ENCODE measurements around the gene LTBP3.
"Not testable (repeated sequence)": the region's sequence is repeated elsewhere in the genome, so short reads cannot be mapped to it uniquely, and the experiment has no call there.

LTBP3 gene

DNA sequence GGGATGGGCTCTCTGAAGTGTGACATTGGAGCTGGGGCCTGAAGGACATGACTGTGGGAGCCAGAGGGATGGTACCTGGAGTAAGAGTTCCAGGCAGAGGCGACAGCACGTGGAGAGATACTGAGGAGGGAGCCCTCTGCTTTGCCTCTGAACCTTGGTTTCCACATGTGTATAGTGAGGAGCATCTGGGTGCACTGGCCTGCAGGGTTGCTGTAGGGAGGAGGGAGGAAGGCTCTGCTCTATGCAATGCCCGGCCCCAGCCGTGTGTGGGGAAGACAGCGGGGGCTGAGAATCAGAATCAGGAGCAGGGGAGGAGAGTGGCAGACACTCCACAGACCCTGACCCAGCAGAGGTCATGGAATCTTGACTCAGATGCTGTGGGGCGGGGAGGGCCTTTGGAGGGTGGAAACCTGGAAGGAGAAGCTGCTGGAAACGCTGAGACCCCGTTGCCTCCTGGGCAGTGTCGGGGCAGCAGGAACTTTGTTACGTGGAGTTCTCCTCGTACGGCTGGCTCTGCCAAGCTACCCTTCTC, 29.3 kb downstream of the LTBP3 start:
- H3K4me1 Mint-ChIP-seq = peaks cover 40% of the 10 kb centered on the region
- no peak for ATAC-seq
- no peaks in the 10 kb centered on the region for H3K27me3 Mint-ChIP-seq
- no peaks in the 10 kb centered on the region for H3K9me3 Mint-ChIP-seq
- H3K27ac Mint-ChIP-seq = peak overlapping the region; percentile 10
- H3K4me3 Mint-ChIP-seq = no peak overlapping the region
- peaks cover 39% of the 10 kb centered on the region for H3K36me3 Mint-ChIP-seq

- H3K4me1 Mint-ChIP-seq = peaks cover 61% of the 10 kb centered on the region
- no peak for ATAC-seq
- H3K36me3 Mint-ChIP-seq = peaks cover 27% of the 10 kb centered on the region
- no peaks in the 10 kb centered on the region for H3K27me3 Mint-ChIP-seq
- peak overlapping the region; percentile 34 for H3K4me3 Mint-ChIP-seq
- H3K9me3 Mint-ChIP-seq = no peaks in the 10 kb centered on the region
- H3K27ac Mint-ChIP-seq = no peak overlapping the region
Observed at GRCh38 chr11:65526744-65527143, 31.4 kb downstream of the LTBP3 start.

DNA sequence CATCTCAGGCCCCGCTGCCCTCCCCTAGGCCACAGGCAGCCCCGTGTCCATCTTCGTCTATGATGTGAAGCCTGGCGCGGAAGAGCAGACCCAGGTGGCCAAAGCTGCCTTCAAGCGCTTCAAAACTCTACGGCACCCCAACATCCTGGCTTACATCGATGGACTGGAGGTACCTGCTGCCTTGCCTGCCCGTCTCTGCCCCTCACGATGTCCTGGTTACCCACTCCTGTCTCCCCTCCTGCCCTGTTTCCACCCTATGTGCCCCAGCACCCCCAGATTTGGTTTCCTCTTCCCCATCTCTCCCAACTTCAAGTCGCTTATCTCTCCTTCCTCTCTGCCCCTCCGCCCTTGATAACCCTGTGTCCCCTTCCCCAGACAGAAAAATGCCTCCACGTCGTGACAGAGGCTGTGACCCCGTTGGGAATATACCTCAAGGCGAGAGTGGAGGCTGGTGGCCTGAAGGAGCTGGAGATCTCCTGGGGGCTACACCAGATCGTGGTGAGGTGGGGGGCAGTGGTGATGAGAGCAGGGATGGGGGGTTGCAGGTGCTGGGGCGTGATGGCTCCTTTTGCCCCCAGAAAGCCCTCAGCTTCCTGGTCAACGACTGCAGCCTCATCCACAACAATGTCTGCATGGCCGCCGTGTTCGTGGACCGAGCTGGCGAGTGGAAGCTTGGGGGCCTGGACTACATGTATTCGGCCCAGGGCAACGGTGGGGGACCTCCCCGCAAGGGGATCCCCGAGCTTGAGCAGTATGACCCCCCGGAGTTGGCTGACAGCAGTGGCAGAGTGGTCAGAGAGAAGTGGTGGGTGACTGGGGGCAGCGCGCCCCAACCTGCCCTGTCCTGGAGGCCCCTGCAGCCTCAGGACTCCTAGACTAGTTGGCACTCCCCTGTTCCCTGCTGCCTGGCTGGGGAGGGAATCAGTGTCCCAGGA, 32.3 kb downstream of the LTBP3 start:
- ATAC-seq = no peak
- no peaks in the 10 kb centered on the region for H3K9me3 Mint-ChIP-seq

DNA sequence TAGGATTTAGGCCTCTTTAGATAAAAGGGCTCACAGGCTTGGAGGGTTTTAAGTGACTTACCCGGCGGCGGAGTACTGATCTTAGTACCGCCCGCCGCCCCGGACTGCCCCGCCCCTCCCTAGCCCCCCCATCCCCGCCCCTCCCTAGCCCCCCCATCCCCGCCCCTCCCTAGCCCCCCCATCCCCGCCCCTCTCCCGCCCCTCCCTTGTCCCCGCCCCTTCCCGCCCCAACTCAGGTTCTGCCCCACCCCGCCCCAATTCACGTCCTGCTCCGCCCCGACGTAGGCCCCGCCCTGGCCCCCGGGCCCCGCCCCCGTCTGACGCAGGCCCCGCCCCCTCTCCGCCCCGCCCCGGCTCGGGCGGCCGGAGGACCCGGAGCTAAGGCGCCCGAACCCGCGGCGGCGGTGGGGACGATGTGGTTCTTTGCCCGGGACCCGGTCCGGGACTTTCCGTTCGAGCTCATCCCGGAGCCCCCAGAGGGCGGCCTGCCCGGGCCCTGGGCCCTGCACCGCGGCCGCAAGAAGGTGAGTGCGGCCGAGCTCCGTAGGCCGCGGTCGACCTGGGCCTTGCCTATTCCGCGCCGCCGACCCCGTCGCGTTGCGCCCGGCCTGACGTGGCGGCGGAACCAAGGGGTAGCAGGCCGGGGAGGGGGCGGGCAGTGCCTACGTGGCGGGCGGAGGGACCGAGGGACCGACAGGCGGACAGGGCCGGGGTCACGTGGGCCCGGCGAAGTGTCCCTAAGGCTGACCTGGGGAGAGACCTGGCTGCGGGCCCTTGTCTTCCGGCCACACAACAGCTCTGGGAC, 33.2 kb downstream of the LTBP3 start, which contains the start of gene SCYL1:
SCYL1 (plus strand) TSS at position 343 of the 805 bp plus-strand sequence; CDS start at position 414, 71 bp downstream.
- Mint-ChIP-seq H3K36me3 (peaks cover 10% of the 10 kb centered on the region), H3K4me1 (peaks cover 64% of the 10 kb centered on the region), H3K27me3 (no peaks in the 10 kb centered on the region), H3K4me3 (peak within 1 kb of the TSS; percentile 86), H3K9me3 (no peaks in the 10 kb centered on the region), H3K27ac (peak within 1 kb of the TSS; percentile 74)
- ATAC-seq = peak; percentile 95

More for the DNA sequence above, 32.3 kb downstream of the LTBP3 start:
- peaks cover 64% of the 10 kb centered on the region for H3K4me1 Mint-ChIP-seq
- peaks cover 18% of the 10 kb centered on the region for H3K36me3 Mint-ChIP-seq
- H3K4me3 Mint-ChIP-seq = peak overlapping the region; percentile 86
- H3K27me3 Mint-ChIP-seq = no peaks in the 10 kb centered on the region
- peak overlapping the region; percentile 74 for H3K27ac Mint-ChIP-seq

DNA sequence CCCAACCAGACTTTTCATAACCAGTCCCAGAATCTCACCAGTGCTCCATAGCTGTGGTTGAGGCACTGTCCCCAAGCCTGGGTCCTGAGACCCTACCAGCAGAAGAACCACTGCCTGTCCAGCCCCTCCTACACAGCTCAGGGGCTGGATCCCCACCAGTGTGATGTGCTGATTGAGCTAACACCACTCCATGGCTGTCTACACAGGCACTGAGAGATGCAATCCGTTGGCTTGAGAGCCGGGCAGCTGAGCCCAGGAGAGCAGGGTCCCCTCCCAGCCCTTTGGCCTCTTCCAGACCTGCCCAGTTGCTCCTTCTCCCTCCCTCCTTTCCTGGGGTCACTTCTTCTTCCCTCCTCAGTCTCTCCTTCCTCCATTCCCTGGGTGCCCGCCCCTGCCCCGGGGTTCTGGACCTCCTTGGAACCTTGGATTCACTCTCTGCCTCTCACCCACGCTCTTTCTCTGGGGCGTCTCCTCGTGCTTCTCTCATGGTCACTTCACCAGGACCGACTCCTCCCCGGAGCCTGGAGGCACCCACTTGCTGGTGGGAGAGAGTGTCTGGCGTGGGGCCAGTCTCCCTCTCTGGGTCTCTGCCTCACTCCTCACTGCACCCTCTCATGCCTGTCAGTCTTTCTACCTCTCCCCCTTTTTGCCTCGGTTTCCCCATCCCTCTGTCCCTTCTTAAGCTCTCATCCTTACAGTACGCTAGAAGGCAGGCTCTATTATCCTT, 34.0 kb downstream of the LTBP3 start:
- Mint-ChIP-seq H3K36me3 (peaks cover 10% of the 10 kb centered on the region), H3K9me3 (no peaks in the 10 kb centered on the region), H3K27me3 (no peaks in the 10 kb centered on the region), H3K4me1 (peaks cover 64% of the 10 kb centered on the region), H3K4me3 (peak overlapping the region; percentile 42), H3K27ac (peak overlapping the region; percentile 74)
- ATAC-seq = peak; percentile 1

- H3K36me3 Mint-ChIP-seq, H3K9me3 Mint-ChIP-seq, H3K27me3 Mint-ChIP-seq, ATAC-seq: not testable (repeated sequence)
- peaks cover 59% of the 10 kb centered on the region for H3K4me1 Mint-ChIP-seq
- peak overlapping the region; percentile 74 for H3K27ac Mint-ChIP-seq
- peak overlapping the region; percentile 67 for H3K4me3 Mint-ChIP-seq
Observed at GRCh38 chr11:65523631-65523968, 34.6 kb downstream of the LTBP3 start.

- not testable (repeated sequence) for H3K36me3 Mint-ChIP-seq, H3K27me3 Mint-ChIP-seq, H3K9me3 Mint-ChIP-seq
- Mint-ChIP-seq H3K27ac (peak overlapping the region; percentile 74), H3K4me3 (peak overlapping the region; percentile 67), H3K4me1 (peaks cover 57% of the 10 kb centered on the region)
- peak; percentile 48 for ATAC-seq
Observed at GRCh38 chr11:65522718-65523630, 35.2 kb downstream of the LTBP3 start.

DNA sequence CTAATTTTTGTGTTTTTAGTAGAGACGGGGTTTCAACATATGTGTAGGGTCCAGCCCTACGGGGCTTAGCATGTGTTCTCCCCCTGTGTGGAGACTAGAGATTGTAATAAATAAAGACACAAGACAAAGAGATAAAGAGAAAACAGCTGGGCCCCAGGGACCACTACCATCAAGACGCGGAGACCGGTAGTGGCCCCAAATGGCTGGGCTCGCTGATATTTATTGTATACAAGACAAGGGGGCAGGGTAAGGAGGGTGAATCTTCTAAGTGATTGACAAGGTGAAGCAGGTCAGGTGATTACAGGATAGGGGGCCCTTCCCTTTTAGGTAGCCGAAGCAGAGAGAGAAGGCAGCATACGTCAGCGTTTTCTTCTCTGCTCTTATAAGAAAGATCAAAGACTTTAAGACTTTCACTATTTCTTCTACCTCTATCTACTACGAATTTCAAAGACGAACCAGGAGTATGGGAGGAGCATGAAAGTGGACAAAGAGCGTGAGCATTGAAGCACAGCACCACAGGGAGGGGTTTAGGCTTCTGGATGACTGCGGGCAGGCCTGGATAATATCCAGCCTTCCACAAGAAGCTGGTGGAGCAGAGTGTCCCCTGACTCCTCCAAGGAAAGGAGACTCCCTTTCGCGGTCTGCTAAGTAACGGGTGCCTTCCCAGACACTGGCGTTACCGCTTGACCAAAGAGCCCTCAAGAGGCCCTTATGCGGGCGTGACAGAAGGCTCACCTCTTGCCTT, 36.2 kb downstream of the LTBP3 start:
- ATAC-seq, H3K4me3 Mint-ChIP-seq: not testable (repeated sequence)
- peaks cover 50% of the 10 kb centered on the region for H3K4me1 Mint-ChIP-seq

DNA sequence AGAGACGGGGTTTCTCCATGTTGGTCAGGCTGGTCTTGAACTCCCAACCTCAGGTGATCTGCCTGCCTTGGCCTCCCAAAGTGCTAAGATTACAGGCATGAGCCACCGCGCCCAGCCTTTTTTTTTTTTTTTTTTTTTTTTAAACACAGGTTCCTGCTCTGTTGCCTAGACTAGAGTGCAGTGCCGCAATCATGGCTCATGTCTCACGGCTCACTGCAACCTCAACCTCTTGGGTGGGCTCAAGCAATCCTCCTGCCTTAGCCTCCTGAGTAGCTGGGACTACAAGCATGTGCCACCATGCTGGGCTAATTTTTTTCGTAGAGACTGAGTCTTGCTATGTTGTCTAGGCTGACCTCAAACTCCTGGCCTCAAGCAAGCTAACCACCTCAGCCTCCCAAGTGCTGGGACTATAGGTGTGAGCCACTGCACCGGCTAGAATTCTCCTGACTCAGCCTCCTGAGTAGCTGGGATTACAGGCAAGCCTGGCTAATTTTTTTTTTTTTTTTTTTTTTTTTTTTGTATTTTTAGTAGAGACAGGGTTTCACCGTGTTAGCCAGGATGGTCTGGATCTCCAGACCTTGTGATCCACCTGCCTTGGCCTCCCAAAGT, 39.1 kb downstream of the LTBP3 start:
- H3K27ac Mint-ChIP-seq, H3K36me3 Mint-ChIP-seq, H3K4me3 Mint-ChIP-seq, H3K27me3 Mint-ChIP-seq, H3K9me3 Mint-ChIP-seq, ATAC-seq: not testable (repeated sequence)
- peaks cover 36% of the 10 kb centered on the region for H3K4me1 Mint-ChIP-seq

More for the DNA sequence above, 36.2 kb downstream of the LTBP3 start:
- H3K36me3 Mint-ChIP-seq, H3K27ac Mint-ChIP-seq, H3K9me3 Mint-ChIP-seq, H3K27me3 Mint-ChIP-seq: not testable (repeated sequence)

DNA sequence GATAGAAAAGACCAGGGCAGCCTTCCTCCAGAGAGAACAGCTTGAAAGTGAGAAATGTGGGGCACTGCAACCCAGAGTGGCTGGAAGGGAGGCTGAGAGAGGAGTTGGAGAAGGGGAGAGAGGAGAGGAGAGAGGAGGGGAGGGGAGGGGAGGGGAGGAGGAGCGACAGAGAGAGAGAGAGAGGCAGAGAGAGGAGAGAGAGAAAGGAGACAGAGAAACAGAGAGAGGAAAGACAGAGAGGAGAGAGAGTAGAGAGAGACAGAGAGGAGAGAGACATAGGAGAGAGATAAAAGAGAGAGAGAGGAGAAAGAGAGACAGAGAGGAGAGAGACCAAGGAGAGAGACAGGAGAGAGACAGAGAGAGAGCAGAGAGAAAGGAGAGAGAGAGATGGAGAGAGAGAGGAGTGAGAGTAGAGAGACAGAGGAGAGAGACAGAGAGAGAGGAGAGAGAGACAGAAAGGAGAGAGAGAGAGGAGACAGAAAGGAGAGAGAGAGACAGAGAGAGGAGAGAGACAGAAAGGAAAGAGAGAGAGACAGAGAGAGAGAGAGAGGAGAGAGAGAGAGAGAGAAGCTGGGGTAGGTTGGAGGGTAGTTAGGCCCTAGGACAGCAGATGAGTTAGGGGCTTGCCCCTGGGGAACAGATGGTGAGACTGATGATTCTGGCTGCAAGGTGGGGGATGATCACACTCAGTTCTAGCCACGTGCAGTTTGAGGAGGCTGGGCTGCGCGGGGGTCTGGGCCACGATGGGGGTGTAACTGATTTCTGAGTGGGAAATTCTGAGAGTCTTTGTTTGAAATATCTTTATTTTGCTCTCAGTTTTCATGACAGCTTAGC, 41.8 kb downstream of the LTBP3 start:
- Mint-ChIP-seq H3K27me3 (no peaks in the 10 kb centered on the region), H3K4me3 (no peak overlapping the region), H3K27ac (peak overlapping the region; percentile 25), H3K36me3 (no peaks in the 10 kb centered on the region), H3K4me1 (peaks cover 10% of the 10 kb centered on the region), H3K9me3 (no peaks in the 10 kb centered on the region)
- ATAC-seq = peak; percentile 78

DNA sequence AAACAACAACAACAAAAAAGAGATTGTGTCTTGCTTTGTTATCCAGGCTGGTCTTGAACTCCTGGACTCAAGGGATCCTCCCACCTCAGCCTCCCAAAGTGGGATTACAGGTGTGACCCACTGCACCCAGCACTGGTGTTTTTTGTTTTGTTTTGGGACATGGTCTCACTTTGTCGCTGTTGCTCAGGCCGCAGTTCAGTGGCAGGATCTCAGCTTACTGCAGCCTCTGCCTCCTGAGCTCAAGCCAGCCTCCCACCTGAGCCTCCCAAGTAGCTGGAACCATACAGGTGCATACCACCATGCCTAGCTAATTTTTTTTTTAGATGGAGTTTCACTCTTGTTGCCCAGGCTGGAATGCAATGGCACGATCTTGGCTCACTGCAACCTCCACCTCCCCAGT, 45.8 kb downstream of the LTBP3 start:
- H3K4me3 Mint-ChIP-seq, H3K36me3 Mint-ChIP-seq, H3K9me3 Mint-ChIP-seq, ATAC-seq, H3K27me3 Mint-ChIP-seq, H3K27ac Mint-ChIP-seq: not testable (repeated sequence)
- H3K4me1 Mint-ChIP-seq = peaks cover 24% of the 10 kb centered on the region

GRCh38 chr11:65506772-65507505, 51.2 kb downstream of the LTBP3 start:
- Mint-ChIP-seq H3K4me3 (no peak overlapping the region), H3K27ac (no peak overlapping the region), H3K36me3 (peaks cover 18% of the 10 kb centered on the region), H3K4me1 (peaks cover 56% of the 10 kb centered on the region), H3K27me3 (no peaks in the 10 kb centered on the region), H3K9me3 (no peaks in the 10 kb centered on the region)
- peak; percentile 77 for ATAC-seq
